Neuronal stem cell (in vitro differentiated cells): Measurements from ENCODE around the gene MORF4L2.

Experiments used
- DNase-seq: peaks from one replicate; pipeline ENCODE4 v3.0.0-alpha.2; 2013; ENCODE audit warnings: low spot score
- H2AFZ ChIP-seq: one replicate; pipeline ENCODE4 v1.6.1; 2013; ENCODE audit warnings: mild to moderate bottlenecking, low read length, inconsistent platforms
- H2AK5ac ChIP-seq: 2 replicates; pipeline ENCODE4 v1.6.1; 2013; ENCODE audit warnings: low read depth, mild to moderate bottlenecking, inconsistent platforms, low read length, moderate library complexity, mixed read lengths
- H2BK120ac ChIP-seq: 2 replicates; pipeline ENCODE4 v1.6.1; 2013; ENCODE audit warnings: low read depth, mild to moderate bottlenecking, inconsistent platforms, low read length, moderate library complexity, mixed read lengths
- H2BK12ac ChIP-seq: one replicate; pipeline ENCODE4 v1.6.1; 2013; ENCODE audit warnings: low read length, inconsistent platforms
- H2BK15ac ChIP-seq: 2 replicates; pipeline ENCODE4 v1.6.1; 2013; ENCODE audit warnings: mild to moderate bottlenecking, low read length, inconsistent platforms, mixed read lengths
- H2BK5ac ChIP-seq: one replicate; pipeline ENCODE4 v1.6.1; 2013; ENCODE audit warnings: inconsistent platforms, mild to moderate bottlenecking, low read length, moderate library complexity
- H3K14ac ChIP-seq: one replicate; pipeline ENCODE4 v1.6.1; 2013; ENCODE audit warnings: low read length, inconsistent platforms
- H3K18ac ChIP-seq: 2 replicates; pipeline ENCODE4 v1.6.1; 2013; ENCODE audit warnings: low read length, inconsistent platforms
- H3K23ac ChIP-seq: 2 replicates; pipeline ENCODE4 v1.6.1; 2013; ENCODE audit warnings: low read depth, mild to moderate bottlenecking, mixed read lengths, low read length, inconsistent platforms; ENCODE audit not compliant: poor library complexity
- H3K27ac ChIP-seq: replicated peaks from 3 replicates; pipeline ENCODE4 v1.5.1; 2013; ENCODE audit warnings: low read length, inconsistent platforms
- H3K27me3 ChIP-seq, 3 experiments: 2 replicates each; pipeline ENCODE4 v1.6.1; 2013; ENCODE audit warnings: low read length in 3 of 3, mild to moderate bottlenecking in 2 of 3, inconsistent platforms in 1 of 3, low read depth in 1 of 3, mixed read lengths in 1 of 3, moderate library complexity in 1 of 3; ENCODE audit not compliant: control insufficient read depth in 3 of 3, insufficient read depth in 3 of 3
- H3K36me3 ChIP-seq, 2 donors: replicated peaks in 1 of 2; 2 replicates each; pipeline ENCODE4 v1.6.1; 2013; ENCODE audit warnings: low read length in 2 of 2; ENCODE audit not compliant: control insufficient read depth in 2 of 2, insufficient read depth in 2 of 2
- H3K4ac ChIP-seq: 2 replicates; pipeline ENCODE4 v1.6.1; 2013; ENCODE audit warnings: inconsistent platforms, mild to moderate bottlenecking, low read length, moderate library complexity
- H3K4me1 ChIP-seq, 2 donors: 1 replicate in 1 of 2; 2 replicates in 1 of 2; pipeline ENCODE4 v1.6.1; 2013; ENCODE audit warnings: low read length in 2 of 2, low read depth in 1 of 2; ENCODE audit not compliant: control insufficient read depth in 2 of 2, insufficient read depth in 1 of 2
- H3K4me2 ChIP-seq: one replicate; pipeline ENCODE4 v1.6.1; 2013; ENCODE audit warnings: mild to moderate bottlenecking, low read length, inconsistent platforms; ENCODE audit not compliant: insufficient read depth, poor library complexity, severe bottlenecking
- H3K4me3 ChIP-seq, 2 donors: 2 replicates each; pipeline ENCODE4 v1.5.1; 2013; ENCODE audit warnings: low read length in 2 of 2, mild to moderate bottlenecking in 2 of 2, inconsistent platforms in 1 of 2, moderate library complexity in 1 of 2
- H3K79me1 ChIP-seq: one replicate; pipeline ENCODE4 v1.6.1; 2013; ENCODE audit warnings: low read depth, mild to moderate bottlenecking, inconsistent platforms, low read length, moderate library complexity
- H3K9ac ChIP-seq: one replicate; pipeline ENCODE4 v1.6.1; 2013; ENCODE audit warnings: mild to moderate bottlenecking, low read depth, low read length, inconsistent platforms; ENCODE audit not compliant: poor library complexity
- H3K9me3 ChIP-seq, 2 donors: replicated peaks in 1 of 2; 2 replicates each; pipeline versions ENCODE3 to v1.6.1; 2013; ENCODE audit warnings: low read length in 2 of 2, mild to moderate bottlenecking in 2 of 2, inconsistent platforms in 1 of 2, low read depth in 1 of 2, mixed read lengths in 1 of 2, moderate library complexity in 1 of 2; ENCODE audit not compliant: control insufficient read depth in 2 of 2, insufficient read depth in 1 of 2
- H4K8ac ChIP-seq: one replicate; pipeline ENCODE4 v1.6.1; 2013; ENCODE audit warnings: low read depth, mild to moderate bottlenecking, inconsistent platforms, low read length, moderate library complexity
- H4K91ac ChIP-seq: one replicate; pipeline ENCODE4 v1.6.1; 2013; ENCODE audit warnings: low read length, low read depth, mild to moderate bottlenecking, inconsistent platforms; ENCODE audit not compliant: poor library complexity
- WGBS, 2 donors: extraction: QIAGEN DNeasy Blood & Tissue Kit; methylation state at CpG; one replicate each; pipeline ENCODE4 v1.1.7; 2013; ENCODE audit warnings: missing lambda C conversion rate in 2 of 2, mixed read lengths in 1 of 2; ENCODE audit not compliant: insufficient read length in 2 of 2, insufficient replicate concordance in 1 of 2; ENCODE audit errors: extremely low coverage in 2 of 2; 5-methylcytosine and 5-hydroxymethylcytosine counted together

Gene MORF4L2

GRCh38 chrX:103730796-103731493 lies 44.4 kb upstream of the MORF4L2 start:
- H3K27ac ChIP-seq, result no peak overlapping the region
- H3K27me3 ChIP-seq, result peaks cover 0 to 64% (median 0%) of the 10 kb centered on the region in 3 experiments
- H4K8ac ChIP-seq, result no peak overlapping the region
- no peak overlapping the region for H2BK12ac ChIP-seq
- H3K36me3 ChIP-seq, result no peaks in the 10 kb centered on the region
- no peak overlapping the region for H2BK5ac ChIP-seq
- no peak overlapping the region for H3K14ac ChIP-seq
- no peak overlapping the region for H2AFZ ChIP-seq
- no peak overlapping the region for H4K91ac ChIP-seq
- H2BK120ac ChIP-seq, result no peak overlapping the region
- no peak overlapping the region for H3K4me3 ChIP-seq
- H3K4me1 ChIP-seq, result peaks cover 0 to 13% of the 10 kb centered on the region in 2 donors
- no peaks in the 10 kb centered on the region for H3K79me1 ChIP-seq
- no CpG with 5 or more reads among the region's 8 CpGs for WGBS, 2 donors
- no peaks in the 10 kb centered on the region for H3K9me3 ChIP-seq
- H2BK15ac ChIP-seq, result no peak overlapping the region
- no peak overlapping the region for H3K23ac ChIP-seq
- H3K4ac ChIP-seq, result no peak overlapping the region
- no peak for DNase-seq
- H3K4me2 ChIP-seq, result no peak overlapping the region
- H3K9ac ChIP-seq, result no peak overlapping the region
- no peak overlapping the region for H2AK5ac ChIP-seq
- no peak overlapping the region for H3K18ac ChIP-seq

GRCh38 chrX:103730147-103730795 lies 43.8 kb upstream of the MORF4L2 start:
- H4K8ac ChIP-seq, result no peak overlapping the region
- no peaks in the 10 kb centered on the region for H3K79me1 ChIP-seq
- H3K18ac ChIP-seq, result no peak overlapping the region
- H2BK15ac ChIP-seq, result no peak overlapping the region
- no peaks in the 10 kb centered on the region for H3K36me3 ChIP-seq
- H2AFZ ChIP-seq, result no peak overlapping the region
- WGBS, 2 donors, result no CpG with 5 or more reads among the region's 3 CpGs
- no peak overlapping the region for H3K23ac ChIP-seq
- H3K4ac ChIP-seq, result no peak overlapping the region
- no peak overlapping the region for H4K91ac ChIP-seq
- no peak overlapping the region for H2BK120ac ChIP-seq
- H3K4me2 ChIP-seq, result no peak overlapping the region
- no peak overlapping the region for H3K14ac ChIP-seq
- H3K4me1 ChIP-seq, result peaks cover 0 to 13% of the 10 kb centered on the region in 2 donors
- H3K27me3 ChIP-seq, result peaks cover 0 to 70% (median 0%) of the 10 kb centered on the region in 3 experiments
- H3K27ac ChIP-seq, result no peak overlapping the region
- H3K9me3 ChIP-seq, result no peaks in the 10 kb centered on the region
- no peak overlapping the region for H2BK5ac ChIP-seq
- no peak overlapping the region for H3K4me3 ChIP-seq
- no peak overlapping the region for H3K9ac ChIP-seq
- H2BK12ac ChIP-seq, result no peak overlapping the region
- DNase-seq, result no peak
- no peak overlapping the region for H2AK5ac ChIP-seq

GRCh38 chrX:103729015-103729414 lies 42.5 kb upstream of the MORF4L2 start:
- no peak overlapping the region for H2AFZ ChIP-seq
- no peak overlapping the region for H3K27ac ChIP-seq
- H3K4me2 ChIP-seq, result no peak overlapping the region
- peaks cover 0 to 13% of the 10 kb centered on the region in 2 donors for H3K4me1 ChIP-seq
- H3K18ac ChIP-seq, result no peak overlapping the region
- H3K9me3 ChIP-seq, result no peaks in the 10 kb centered on the region
- H4K8ac ChIP-seq, result no peak overlapping the region
- no peak for DNase-seq
- peaks cover 0 to 69% (median 0%) of the 10 kb centered on the region in 3 experiments for H3K27me3 ChIP-seq
- H2BK12ac ChIP-seq, result no peak overlapping the region
- H4K91ac ChIP-seq, result no peak overlapping the region
- H3K14ac ChIP-seq, result no peak overlapping the region
- no peaks in the 10 kb centered on the region for H3K36me3 ChIP-seq
- H2BK120ac ChIP-seq, result no peak overlapping the region
- H2BK5ac ChIP-seq, result no peak overlapping the region
- no peak overlapping the region for H2BK15ac ChIP-seq
- no peak overlapping the region for H3K9ac ChIP-seq
- no CpG with 5 or more reads among the region's 5 CpGs for WGBS, 2 donors
- no peaks in the 10 kb centered on the region for H3K79me1 ChIP-seq
- H2AK5ac ChIP-seq, result no peak overlapping the region
- H3K4ac ChIP-seq, result no peak overlapping the region
- H3K23ac ChIP-seq, result no peak overlapping the region
- no peak overlapping the region for H3K4me3 ChIP-seq

- H3K4me1 ChIP-seq, result peaks cover 0 to 13% of the 10 kb centered on the region in 2 donors
- H3K79me1 ChIP-seq, result no peaks in the 10 kb centered on the region
- no peaks in the 10 kb centered on the region for H3K36me3 ChIP-seq
- H3K4ac ChIP-seq, result no peak overlapping the region
- H3K4me3 ChIP-seq, result no peak overlapping the region
- H3K9ac ChIP-seq, result no peak overlapping the region
- no peak overlapping the region for H2BK120ac ChIP-seq
- H3K14ac ChIP-seq, result no peak overlapping the region
- no peak overlapping the region for H2AFZ ChIP-seq
- H3K9me3 ChIP-seq, result no peaks in the 10 kb centered on the region
- H2BK5ac ChIP-seq, result no peak overlapping the region
- no peak overlapping the region for H4K8ac ChIP-seq
- no peak overlapping the region for H4K91ac ChIP-seq
- H3K27ac ChIP-seq, result no peak overlapping the region
- H3K27me3 ChIP-seq, result peaks cover 0 to 83% (median 0%) of the 10 kb centered on the region in 3 experiments
- H2BK12ac ChIP-seq, result no peak overlapping the region
- peak overlapping the region; percentile 92 for H2BK15ac ChIP-seq
- H3K4me2 ChIP-seq, result no peak overlapping the region
- H2AK5ac ChIP-seq, result no peak overlapping the region
- WGBS, 2 donors, result no CpG with 5 or more reads among the region's 4 CpGs
- no peak for DNase-seq
- H3K23ac ChIP-seq, result no peak overlapping the region
- H3K18ac ChIP-seq, result peak overlapping the region; percentile 57
Measured at GRCh38 chrX:103727115-103727514, 40.6 kb upstream of the MORF4L2 start.
